K562 (cell line): ENCODE data around the gene ATL3. TPM values are rescaled to one million over a fixed set of nuclear protein-coding genes. Genes with fewer than 3 reads are reported as not detected.

ENCODE experiments used
- ATAC-seq: fragments of 200-7000 bp; cut with Tn5 transposase; 3 replicates; pipeline ENCODE4 v1.9.1; 2020; ENCODE audit warnings: moderate library complexity
- BruUV-seq: library from RNA; stranded (reverse); fragments of 400-500 nt; replicated peaks from 2 replicates; lab custom pipeline; 2021; lab: Mats Ljungman, UMichigan
- CTCF ChIA-PET: fragments of 300-600 bp; formaldehyde crosslinking; extraction: SDS; loops from one replicate; lab custom pipeline; 2021; ENCODE audit warnings: low intra/inter-chr PET ratio; lab: Yijun Ruan, JAX
- POLR2A ChIA-PET: fragments of 300-600, 350-650 bp; sonication (Branson Sonifier 250); formaldehyde crosslinking; extraction: SDS; loops from one replicate; lab custom pipeline; 2021; ENCODE audit warnings: antibody characterized with exemption, inconsistent platforms; lab: Yijun Ruan, JAX
- DNase-seq, 4 experiments: peaks; one replicate each; pipeline versions ENCODE4 v3.0.0 to v3.0.0-alpha.2; 2011 to 2018; ENCODE audit warnings: low spot score in 3 of 4, mixed read lengths in 3 of 4; ENCODE audit errors: extremely low read depth in 1 of 4
- FAIRE-seq: peaks from 2 replicates; lab custom pipeline; 2011; peaks lifted over from hg19 to GRCh38; lab: Jason Lieb, UNC
- H2AFZ ChIP-seq: 2 replicates; pipeline ENCODE4 v1.6.0; 2011; ENCODE audit warnings: low read depth, low read length, control low read depth, inconsistent platforms
- H3K27ac ChIP-seq: fragments of 200-600 bp; 3 replicates; pipeline ENCODE4 v1.8.0; 2011; ENCODE audit warnings: low read depth, mild to moderate bottlenecking, control low read depth, inconsistent platforms, low read length, moderate library complexity, mixed read lengths; ENCODE audit errors: extremely low read depth
- H3K27me3 ChIP-seq, 2 experiments: fragments of 300-600 bp in 1 of 2; 2 replicates in 1 of 2; 3 replicates in 1 of 2; pipeline versions ENCODE4 v1.6.0 to v1.8.0; 2011; ENCODE audit warnings: inconsistent platforms in 2 of 2, low read length in 2 of 2, mild to moderate bottlenecking in 1 of 2, mixed read lengths in 1 of 2, moderate library complexity in 1 of 2; ENCODE audit not compliant: control insufficient read depth in 2 of 2, insufficient read depth in 2 of 2
- H3K36me3 ChIP-seq: fragments of 300-600 bp; 3 replicates; pipeline ENCODE4 v1.8.0; 2011; ENCODE audit warnings: mild to moderate bottlenecking, low read length, inconsistent platforms; ENCODE audit not compliant: control insufficient read depth, insufficient read depth
- H3K4me1 ChIP-seq, 2 experiments: fragments of 200-600 bp in 1 of 2; replicated peaks in 1 of 2; 2 replicates in 1 of 2; 3 replicates in 1 of 2; pipeline versions ENCODE4 v1.5.1 to v1.8.0; 2011; ENCODE audit warnings: inconsistent platforms in 2 of 2, low read length in 2 of 2, mild to moderate bottlenecking in 1 of 2, mixed read lengths in 1 of 2, moderate library complexity in 1 of 2; ENCODE audit not compliant: control insufficient read depth in 2 of 2, insufficient read depth in 2 of 2
- H3K4me2 ChIP-seq: 2 replicates; pipeline ENCODE4 v1.6.1; 2011; ENCODE audit warnings: low read length, control low read depth, inconsistent platforms, mixed read lengths; ENCODE audit not compliant: insufficient read depth
- H3K4me3 ChIP-seq: fragments of 200-600 bp; sonication (generic), shearing (Covaris generic); 2 replicates; pipeline ENCODE4 v1.5.1; 2016; ENCODE audit warnings: control low read depth, inconsistent platforms
- H3K79me2 ChIP-seq: fragments of 200-600 bp; 3 replicates; pipeline ENCODE4 v1.8.0; 2011; ENCODE audit warnings: low read length, inconsistent platforms; ENCODE audit not compliant: control insufficient read depth, insufficient read depth
- H3K9ac ChIP-seq, 2 experiments: 2 replicates each; pipeline versions ENCODE4 v1.6.0 to v1.6.1; 2011; ENCODE audit warnings: low read depth in 2 of 2, low read length in 2 of 2, control low read depth in 1 of 2, inconsistent platforms in 1 of 2, mild to moderate bottlenecking in 1 of 2, mixed read lengths in 1 of 2; ENCODE audit not compliant: insufficient read depth in 1 of 2
- H3K9me1 ChIP-seq: one replicate; pipeline ENCODE4 v1.6.0; 2011; ENCODE audit warnings: inconsistent platforms, mild to moderate bottlenecking, low read length, moderate library complexity; ENCODE audit not compliant: control insufficient read depth, insufficient read depth
- H3K9me3 ChIP-seq: replicated peaks from 2 replicates; pipeline ENCODE4 v1.5.1; 2011; ENCODE audit warnings: low read depth, low read length, inconsistent platforms; ENCODE audit not compliant: control insufficient read depth, insufficient read depth
- H4K20me1 ChIP-seq: replicated peaks from 2 replicates; pipeline ENCODE4 v1.6.1; 2011; ENCODE audit warnings: low read length, inconsistent platforms, mixed read lengths; ENCODE audit not compliant: control insufficient read depth, insufficient read depth
- E2F3 ChIP-seq: fragments of 250-450 bp; sonication (Bioruptor Pico); IDR thresholded peaks from 2 replicates; pipeline ENCODE4 v1.4.0; 2020; ENCODE audit warnings: mild to moderate bottlenecking
- FOXA1 ChIP-seq: fragments of 450-650 bp; IDR thresholded peaks from 2 replicates; pipeline ENCODE4 v1.6.1; 2016; ENCODE audit warnings: mild to moderate bottlenecking, borderline replicate concordance
- HSF4 ChIP-seq: fragments of 250-450 bp; sonication (Bioruptor Pico); IDR thresholded peaks from 2 replicates; pipeline ENCODE4 v2.1.2; 2022; ENCODE audit warnings: mild to moderate bottlenecking, moderate library complexity, borderline replicate concordance
- MEIS2 ChIP-seq: fragments of 450-650 bp; IDR thresholded peaks from 2 replicates; pipeline ENCODE4 v1.6.1; 2014; ENCODE audit warnings: mild to moderate bottlenecking; ENCODE audit not compliant: partially characterized antibody
- PML ChIP-seq: IDR thresholded peaks from 2 replicates; pipeline ENCODE4 v1.6.1; 2012; ENCODE audit warnings: low read length, inconsistent platforms
- SRSF1 ChIP-seq: fragments of 200-400 bp; formaldehyde crosslinking; IDR thresholded peaks from 2 replicates; pipeline ENCODE4 v1.6.1; 2017; ENCODE audit warnings: mild to moderate bottlenecking, low read depth, low read length, moderate library complexity
- TCF3 ChIP-seq: sonication (generic); formaldehyde crosslinking; IDR thresholded peaks from 2 replicates; pipeline ENCODE4 v1.4.0; 2020; ENCODE audit warnings: mild to moderate bottlenecking, missing genetic modification reagents
- WGBS: fragments of 100-300 bp; shearing (Covaris generic); methylation state at CpG from one replicate; pipeline ENCODE4 v1.1.6; 2016; ENCODE audit warnings: low coverage, mixed read lengths; ENCODE audit not compliant: insufficient coverage; ENCODE audit errors: missing lambda C conversion rate; 5-methylcytosine and 5-hydroxymethylcytosine counted together
- in situ Hi-C: fragments of 300-500 bp; cut with MboI; formaldehyde crosslinking; loops from 4 replicates; pipeline ENCODE4 v1.15.0; 2018; ENCODE audit warnings: inconsistent platforms, mixed read lengths
- intact Hi-C: fragments of 100-400 bp; cut with micrococcal nuclease; formaldehyde crosslinking; loops from 2 replicates; pipeline ENCODE4 v1.14.2; 2022
- polyA plus RNA-seq, 8 experiments: library from polyadenylated mRNA; depleted of rRNA in 4 of 8; stranded (reverse) in 5 of 8; unstranded in 3 of 8; fragments of >200 nt; fragmentation: Nextera tagmentation in 2 of 8; fragmentation: Illumina TruSeq in 1 of 8; extraction: Ambion mirVana in 2 of 8; extraction: Trizol in 1 of 8; gene quantifications; 2 replicates each; pipeline versions ENCODE4 v1.2.1 to v1.2.3, GENCODE V29; 2011 to 2014; ENCODE audit warnings: inconsistent platforms in 1 of 8, missing spikeins in 1 of 8
- total RNA-seq, 7 experiments: library from RNA; depleted of rRNA in 6 of 7; stranded (reverse); fragments of >200 nt in 6 of 7; fragmentation: Illumina TruSeq in 2 of 7; extraction: Trizol in 2 of 7; gene quantifications; 2 replicates each; pipeline versions ENCODE4 v1.2.1 to v1.2.3, GENCODE V29; 2011 to 2021; ENCODE audit warnings: low replicate concordance in 1 of 7
- TF ChIP-seq, protein P1 (sequence below): sonication (generic); formaldehyde crosslinking; IDR thresholded peaks from 2 replicates; pipeline ENCODE4 v1.8.1; 2023; ENCODE audit warnings: mild to moderate bottlenecking, missing genetic modification reagents
- TF ChIP-seq, protein P2 (sequence below), 3 experiments: IDR thresholded peaks in 2 of 3; conservative IDR thresholded peaks in 1 of 3; 2 replicates each; pipeline ENCODE4 v1.5.1; 2011 to 2012; ENCODE audit warnings: low read length in 3 of 3, mild to moderate bottlenecking in 3 of 3, control low read depth in 2 of 3, improper control_type of control experiment in 1 of 3, inconsistent platforms in 1 of 3, low read depth in 1 of 3, mixed read lengths in 1 of 3, moderate library complexity in 1 of 3; ENCODE audit not compliant: insufficient read depth in 2 of 3

Gene ATL3
- total and polyA plus RNA-seq, 9 of the 15 experiments (the other 6 are each of a cell fraction or from before 2014, with no cell fraction given), result 18.2 to 39.8 (median 23.9) TPM

DNA sequence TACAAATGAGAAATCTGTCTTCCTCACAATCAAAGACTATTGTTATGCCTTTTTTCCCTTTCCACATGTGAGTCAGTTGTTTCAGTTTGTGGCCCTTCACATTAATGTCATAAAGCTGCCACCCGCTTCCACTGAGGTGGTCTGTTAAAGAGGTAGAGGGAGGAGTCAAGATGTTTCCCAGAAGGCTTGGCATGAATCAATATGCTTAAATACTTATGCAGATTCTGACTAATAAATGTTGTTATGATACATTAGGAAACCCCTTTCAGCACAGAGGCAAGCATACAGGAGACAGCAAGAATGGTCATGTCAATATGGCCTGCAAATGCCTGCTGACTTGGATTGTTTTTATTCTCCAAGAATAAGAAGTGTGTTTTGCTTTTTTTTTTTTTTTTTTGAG lies 16.7 kb upstream of the ATL3 start:
- 84% methylated on average over 1 of the region's 1 CpG for WGBS
- H3K4me3 ChIP-seq, result no peak overlapping the region
- peaks cover 96% of the 10 kb centered on the region for H3K79me2 ChIP-seq
- in situ Hi-C loops, result no loop called here
- no peak overlapping the region; the same call in 2 of the 3 replicates for H3K27ac ChIP-seq
- no peaks in the 10 kb centered on the region for H3K9me1 ChIP-seq
- no peak overlapping the region for H2AFZ ChIP-seq
- H3K9ac ChIP-seq, result no peak overlapping the region
- BruUV-seq, result no TSS peak
- FAIRE-seq (no peak), DNase-seq (no peak), ATAC-seq (no peak)
- H3K36me3 ChIP-seq, result peaks cover 18% of the 10 kb centered on the region; the same call in 2 of the 3 replicates
- POLR2A ChIA-PET, result interaction anchor here (0.8 to 1.8 kb wide), 3 partner anchors 15 to 189 kb away, joined by 3 to 6 read pairs (median 3); no protein-coding TSS in a partner anchor
- H3K4me1 ChIP-seq, result peaks cover 21 to 51% of the 10 kb centered on the region in 2 experiments
- intact Hi-C loops, result no loop called here
- TF ChIP-seq TCF3 (CRISPR knock-in tag), result no peak
- no peak for TF ChIP-seq E2F3 (CRISPR knock-in tag)
- TF ChIP-seq, protein P1, sequence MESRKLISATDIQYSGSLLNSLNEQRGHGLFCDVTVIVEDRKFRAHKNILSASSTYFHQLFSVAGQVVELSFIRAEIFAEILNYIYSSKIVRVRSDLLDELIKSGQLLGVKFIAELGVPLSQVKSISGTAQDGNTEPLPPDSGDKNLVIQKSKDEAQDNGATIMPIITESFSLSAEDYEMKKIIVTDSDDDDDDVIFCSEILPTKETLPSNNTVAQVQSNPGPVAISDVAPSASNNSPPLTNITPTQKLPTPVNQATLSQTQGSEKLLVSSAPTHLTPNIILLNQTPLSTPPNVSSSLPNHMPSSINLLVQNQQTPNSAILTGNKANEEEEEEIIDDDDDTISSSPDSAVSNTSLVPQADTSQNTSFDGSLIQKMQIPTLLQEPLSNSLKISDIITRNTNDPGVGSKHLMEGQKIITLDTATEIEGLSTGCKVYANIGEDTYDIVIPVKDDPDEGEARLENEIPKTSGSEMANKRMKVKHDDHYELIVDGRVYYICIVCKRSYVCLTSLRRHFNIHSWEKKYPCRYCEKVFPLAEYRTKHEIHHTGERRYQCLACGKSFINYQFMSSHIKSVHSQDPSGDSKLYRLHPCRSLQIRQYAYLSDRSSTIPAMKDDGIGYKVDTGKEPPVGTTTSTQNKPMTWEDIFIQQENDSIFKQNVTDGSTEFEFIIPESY, result 0 out of 2 replicates have a peak, but pooled peaks have one; percentile 8
- no peak for TF ChIP-seq FOXA1
- TF ChIP-seq, protein P2, sequence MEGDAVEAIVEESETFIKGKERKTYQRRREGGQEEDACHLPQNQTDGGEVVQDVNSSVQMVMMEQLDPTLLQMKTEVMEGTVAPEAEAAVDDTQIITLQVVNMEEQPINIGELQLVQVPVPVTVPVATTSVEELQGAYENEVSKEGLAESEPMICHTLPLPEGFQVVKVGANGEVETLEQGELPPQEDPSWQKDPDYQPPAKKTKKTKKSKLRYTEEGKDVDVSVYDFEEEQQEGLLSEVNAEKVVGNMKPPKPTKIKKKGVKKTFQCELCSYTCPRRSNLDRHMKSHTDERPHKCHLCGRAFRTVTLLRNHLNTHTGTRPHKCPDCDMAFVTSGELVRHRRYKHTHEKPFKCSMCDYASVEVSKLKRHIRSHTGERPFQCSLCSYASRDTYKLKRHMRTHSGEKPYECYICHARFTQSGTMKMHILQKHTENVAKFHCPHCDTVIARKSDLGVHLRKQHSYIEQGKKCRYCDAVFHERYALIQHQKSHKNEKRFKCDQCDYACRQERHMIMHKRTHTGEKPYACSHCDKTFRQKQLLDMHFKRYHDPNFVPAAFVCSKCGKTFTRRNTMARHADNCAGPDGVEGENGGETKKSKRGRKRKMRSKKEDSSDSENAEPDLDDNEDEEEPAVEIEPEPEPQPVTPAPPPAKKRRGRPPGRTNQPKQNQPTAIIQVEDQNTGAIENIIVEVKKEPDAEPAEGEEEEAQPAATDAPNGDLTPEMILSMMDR (IDR thresholded peaks at IDR 0.05 in 2 of 3, conservative IDR thresholded peaks at IDR 0.05 in 1 of 3; ENCODE audit: insufficient read depth in 2 of 3, low read depth in 1 of 3, low read length in 3 of 3), result no peak
- no peak for TF ChIP-seq SRSF1
- no peak for TF ChIP-seq MEIS2
- TF ChIP-seq HSF4 (CRISPR knock-in tag), result no peak
- no peak for TF ChIP-seq PML
- H3K4me2 ChIP-seq, result no peak overlapping the region
- no peaks in the 10 kb centered on the region for H3K27me3 ChIP-seq
- H4K20me1 ChIP-seq, result 0 out of 2 replicates have a peak, but pooled peaks cover 1% of the 10 kb centered on the region
- H3K9me3 ChIP-seq, result no peaks in the 10 kb centered on the region
- CTCF ChIA-PET, result no interaction called here
